ENCODE data around the gene RBM8A. TPM values are rescaled to one million over a fixed set of nuclear protein-coding genes. Genes with fewer than 3 reads are reported as not detected.
A peak's percentile ranks its signal among the peaks of the same experiment; 100 is the strongest.

Gene RBM8A
- total and polyA plus RNA-seq, 7 donors, result 82.9 to 527 (median 207) TPM

DNA sequence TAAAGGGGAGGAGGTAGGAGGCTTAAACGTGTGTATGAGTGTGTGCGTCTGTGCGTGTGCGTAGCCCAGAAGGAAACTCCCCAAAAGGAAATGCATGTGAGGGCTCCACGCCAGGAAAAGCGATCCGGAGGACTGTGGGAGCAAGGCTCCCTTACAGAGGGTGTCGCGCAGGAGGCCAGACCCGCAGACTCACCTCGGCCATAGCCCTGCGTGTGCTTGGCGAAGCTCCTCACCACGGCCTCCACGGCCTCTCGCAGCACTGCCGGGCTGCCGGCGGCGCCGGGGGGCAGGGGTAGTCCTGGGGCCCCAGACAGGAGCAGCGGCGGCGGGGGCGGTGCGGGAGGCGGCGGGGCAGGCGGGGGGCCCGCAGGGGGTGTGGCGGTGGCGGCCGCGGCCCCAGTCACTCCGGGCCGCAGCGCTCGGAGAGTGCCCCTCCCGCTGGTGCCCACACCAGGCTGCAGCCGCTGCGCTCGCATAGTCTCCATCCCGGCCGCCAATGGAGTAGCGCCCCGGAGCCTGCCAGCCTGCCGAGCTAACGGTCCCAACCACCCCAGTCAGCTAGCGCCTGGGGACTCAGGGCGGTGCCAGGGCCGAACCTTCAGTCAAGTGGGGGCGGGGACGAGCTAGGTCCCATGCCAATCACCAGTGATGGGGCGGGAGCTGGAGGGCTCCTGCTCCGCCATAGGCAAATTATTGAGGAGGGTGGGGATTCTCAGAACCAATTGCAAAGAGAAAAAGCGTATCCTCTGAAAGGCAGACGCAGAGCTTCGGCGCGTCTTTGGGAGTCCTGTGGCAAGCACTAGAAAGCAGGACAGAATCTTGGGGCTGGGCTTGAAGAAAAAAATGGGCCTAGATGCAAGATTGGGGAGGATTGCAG, 30.4 kb upstream of the RBM8A start, which contains the start of gene LIX1L:
Gene LIX1L (minus strand): TSS at position 575 of the 877 bp plus-strand sequence. CDS start 90 bp downstream, at position 485.
- Histone ChIP-seq H3K27ac (peak within 1 kb of the TSS; percentile 92), H3K4me1 (peaks cover 70% of the 10 kb centered on the region), H3K9me3 (no peaks in the 10 kb centered on the region), H3K27me3 (ENCODE audit: insufficient read depth in 3 of 3, low read length in 2 of 3) (no peaks in the 10 kb centered on the region), H3K4me3 (peak within 1 kb of the TSS; percentile 68), H3K36me3 (ENCODE audit: insufficient read depth in 1 of 2, low read depth in 1 of 2) (no peaks in the 10 kb centered on the region)
- ATAC-seq, result peak; percentile 74 to 88 (median 80)
- intact Hi-C loops (cut with DNase I), result no loop called here
- peak; percentile 96 to 98 for DNase-seq
- WGBS, 3 donors, result 0 to 1% (median 0%) methylated on average over 43 to 60 of the region's 60 CpGs
- TF ChIP-seq, protein P1, sequence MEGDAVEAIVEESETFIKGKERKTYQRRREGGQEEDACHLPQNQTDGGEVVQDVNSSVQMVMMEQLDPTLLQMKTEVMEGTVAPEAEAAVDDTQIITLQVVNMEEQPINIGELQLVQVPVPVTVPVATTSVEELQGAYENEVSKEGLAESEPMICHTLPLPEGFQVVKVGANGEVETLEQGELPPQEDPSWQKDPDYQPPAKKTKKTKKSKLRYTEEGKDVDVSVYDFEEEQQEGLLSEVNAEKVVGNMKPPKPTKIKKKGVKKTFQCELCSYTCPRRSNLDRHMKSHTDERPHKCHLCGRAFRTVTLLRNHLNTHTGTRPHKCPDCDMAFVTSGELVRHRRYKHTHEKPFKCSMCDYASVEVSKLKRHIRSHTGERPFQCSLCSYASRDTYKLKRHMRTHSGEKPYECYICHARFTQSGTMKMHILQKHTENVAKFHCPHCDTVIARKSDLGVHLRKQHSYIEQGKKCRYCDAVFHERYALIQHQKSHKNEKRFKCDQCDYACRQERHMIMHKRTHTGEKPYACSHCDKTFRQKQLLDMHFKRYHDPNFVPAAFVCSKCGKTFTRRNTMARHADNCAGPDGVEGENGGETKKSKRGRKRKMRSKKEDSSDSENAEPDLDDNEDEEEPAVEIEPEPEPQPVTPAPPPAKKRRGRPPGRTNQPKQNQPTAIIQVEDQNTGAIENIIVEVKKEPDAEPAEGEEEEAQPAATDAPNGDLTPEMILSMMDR (IDR thresholded peaks at IDR 0.05), result no peak

DNA sequence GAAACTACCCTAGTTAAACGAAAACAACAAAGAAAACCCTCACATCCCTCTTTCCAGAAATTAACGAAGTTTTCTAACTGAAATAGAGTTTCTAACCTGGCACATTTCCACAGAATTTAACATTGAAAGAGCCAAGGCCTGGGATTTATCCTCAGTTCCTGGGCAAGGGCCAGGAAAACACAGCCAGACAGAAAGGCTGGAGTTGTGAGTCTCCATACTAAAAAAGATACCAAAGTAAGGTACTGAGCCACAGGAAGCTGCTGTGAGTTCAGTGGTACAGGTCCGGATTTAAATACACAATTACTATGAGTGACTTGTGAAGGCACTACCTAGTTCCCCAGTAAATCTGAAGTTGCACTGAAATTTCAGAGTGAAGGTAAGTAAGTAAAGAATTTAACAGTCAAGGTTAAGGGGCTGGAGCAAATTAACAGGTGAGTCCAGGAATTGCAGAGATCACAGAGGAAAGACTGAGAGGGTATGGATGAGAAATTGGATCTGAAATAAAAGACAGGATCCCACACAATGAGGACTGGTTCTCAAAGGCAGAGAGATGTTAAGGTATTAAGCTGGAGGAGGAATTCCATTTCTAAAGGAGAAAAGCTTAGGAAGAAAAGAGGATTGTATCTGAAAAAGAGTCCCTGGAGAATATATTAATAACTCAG, 29.6 kb upstream of the RBM8A start:
- DNase-seq (peak; percentile 43 to 68), ATAC-seq (peak in 3 of 4 donors; percentile 15 to 56 (median 35))
- Histone ChIP-seq H3K27ac (peak overlapping the region; percentile 92), H3K9me3 (no peaks in the 10 kb centered on the region), H3K4me1 (peaks cover 72% of the 10 kb centered on the region), H3K36me3 (ENCODE audit: insufficient read depth in 1 of 2, low read depth in 1 of 2) (no peaks in the 10 kb centered on the region), H3K27me3 (ENCODE audit: insufficient read depth in 3 of 3, low read length in 2 of 3) (no peaks in the 10 kb centered on the region), H3K4me3 (peak overlapping the region; percentile 68)
- WGBS, 3 donors, result 1 to 3% (median 3%) methylated on average over 3 of the region's 3 CpGs
- intact Hi-C loops (cut with DNase I), result no loop called here
- TF ChIP-seq, protein P1 (IDR thresholded peaks at IDR 0.05), result no peak

DNA sequence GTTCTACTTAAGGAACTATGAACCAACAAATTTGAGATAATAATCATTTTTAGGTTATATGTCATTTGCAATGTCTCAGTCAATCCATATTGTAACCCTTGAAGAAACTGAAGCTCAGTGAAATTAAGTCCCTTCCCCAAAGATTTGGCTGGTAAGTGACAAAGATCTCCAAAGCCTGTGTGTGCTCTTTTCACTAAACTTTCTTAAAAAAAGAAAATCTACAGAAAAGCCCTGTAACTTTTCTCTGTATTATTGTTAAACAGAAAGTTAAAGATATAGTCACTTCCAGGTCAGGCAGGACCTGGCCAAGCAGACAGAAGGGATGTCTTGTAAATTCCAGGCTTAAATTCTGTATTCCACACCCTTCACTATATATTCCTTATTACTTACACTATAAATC, 29.1 kb upstream of the RBM8A start:
- H3K4me1 ChIP-seq, result peaks cover 73% of the 10 kb centered on the region
- TF ChIP-seq, protein P1 (IDR thresholded peaks at IDR 0.05), result no peak
- ATAC-seq, result no peak
- peak overlapping the region; percentile 68 for H3K4me3 ChIP-seq
- H3K27me3 ChIP-seq (ENCODE audit: insufficient read depth in 3 of 3, low read length in 2 of 3), result no peaks in the 10 kb centered on the region
- peak overlapping the region; percentile 92 for H3K27ac ChIP-seq
- intact Hi-C loops (cut with DNase I), result no loop called here
- DNase-seq, result no peak
- no peaks in the 10 kb centered on the region for H3K9me3 ChIP-seq
- H3K36me3 ChIP-seq (ENCODE audit: insufficient read depth in 1 of 2, low read depth in 1 of 2), result no peaks in the 10 kb centered on the region

DNA sequence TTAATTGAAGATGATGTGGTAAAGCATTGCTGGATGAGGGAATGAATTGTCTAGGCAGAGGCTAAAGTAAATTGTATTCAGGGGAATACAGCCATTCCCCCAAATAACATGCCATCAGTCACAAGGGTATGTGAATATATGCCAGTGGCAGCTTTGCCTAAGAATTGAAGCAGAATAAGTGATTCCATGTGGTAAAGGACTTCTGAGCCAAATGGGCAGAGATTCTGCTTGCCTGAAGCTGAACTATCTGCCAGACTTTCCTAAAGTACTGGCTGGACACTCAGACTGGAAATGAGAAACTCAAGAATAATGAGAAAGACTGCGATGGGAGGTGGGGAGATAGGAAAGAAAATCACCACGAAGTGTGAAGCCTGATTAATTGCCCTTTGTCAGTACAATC, 28.2 kb upstream of the RBM8A start:
- intact Hi-C loops (cut with DNase I), result loop anchor here in 1 of 2 donors (2.0 kb wide), 1 partner anchor 19 kb away; no protein-coding TSS in a partner anchor
- no peaks in the 10 kb centered on the region for H3K9me3 ChIP-seq
- WGBS, 3 donors, result 0 to 10% (median 6%) methylated on average over 2 of the region's 2 CpGs
- no peaks in the 10 kb centered on the region for H3K36me3 ChIP-seq (ENCODE audit: insufficient read depth in 1 of 2, low read depth in 1 of 2)
- ATAC-seq, result no peak
- H3K27me3 ChIP-seq (ENCODE audit: insufficient read depth in 3 of 3, low read length in 2 of 3), result no peaks in the 10 kb centered on the region
- peak overlapping the region; percentile 92 for H3K27ac ChIP-seq
- peaks cover 73% of the 10 kb centered on the region for H3K4me1 ChIP-seq
- TF ChIP-seq, protein P1 (IDR thresholded peaks at IDR 0.05), result no peak
- peak overlapping the region; percentile 68 for H3K4me3 ChIP-seq
- DNase-seq, result no peak

All from psoas muscle (tissue), 8 donors.